MM.1S (cell line): ENCODE data around the gene SUPV3L1.

Source experiments
- DNase-seq: peaks from one replicate; pipeline ENCODE4 v3.0.0-alpha.2; 2015
- H2AFZ ChIP-seq: fragments of 300-600 bp; sonication (generic); 2 replicates; pipeline ENCODE4 v1.6.0; 2016; ENCODE audit warnings: antibody characterized with exemption, low read length
- H3F3A ChIP-seq: fragments of 300-600 bp; sonication (generic); 2 replicates; pipeline ENCODE4 v1.6.1; 2016; ENCODE audit warnings: mild to moderate bottlenecking, antibody characterized with exemption, low read length, moderate library complexity, mixed read lengths; ENCODE audit not compliant: insufficient read depth
- H3K27ac ChIP-seq: fragments of 300-600 bp; sonication (generic); 2 replicates; pipeline ENCODE4 v1.5.1; 2016; ENCODE audit warnings: mild to moderate bottlenecking, low read length
- H3K27me3 ChIP-seq: fragments of 300-600 bp; sonication (generic); replicated peaks from 2 replicates; pipeline ENCODE4 v1.6.0; 2016; ENCODE audit warnings: low read length; ENCODE audit not compliant: insufficient read depth
- H3K36me3 ChIP-seq: fragments of 300-600 bp; sonication (generic); replicated peaks from 2 replicates; pipeline ENCODE4 v1.6.1; 2016; ENCODE audit warnings: mild to moderate bottlenecking, low read length, mixed read lengths; ENCODE audit not compliant: insufficient read depth
- H3K4me1 ChIP-seq: fragments of 300-600 bp; sonication (generic); 2 replicates; pipeline ENCODE4 v1.6.1; 2016; ENCODE audit warnings: low read length, mixed read lengths
- H3K4me2 ChIP-seq: fragments of 300-600 bp; sonication (generic); 2 replicates; pipeline ENCODE4 v1.6.0; 2016; ENCODE audit warnings: low read depth, low read length
- H3K4me3 ChIP-seq: fragments of 300-600 bp; sonication (generic); 2 replicates; pipeline ENCODE4 v1.5.1; 2016; ENCODE audit warnings: low read length, mixed read lengths
- H3K79me2 ChIP-seq: fragments of 300-600 bp; sonication (generic); 2 replicates; pipeline ENCODE4 v1.6.1; 2016; ENCODE audit warnings: mixed run types, low read length, mixed read lengths
- H3K9ac ChIP-seq: fragments of 300-600 bp; sonication (generic); 2 replicates; pipeline ENCODE4 v1.6.1; 2016; ENCODE audit warnings: low read length, mixed read lengths
- H3K9me2 ChIP-seq: fragments of 300-600 bp; sonication (generic); replicated peaks from 2 replicates; pipeline ENCODE4 v1.6.1; 2016; ENCODE audit warnings: mild to moderate bottlenecking, low read length, mixed read lengths; ENCODE audit not compliant: insufficient read depth
- H3K9me3 ChIP-seq: fragments of 300-600 bp; sonication (generic); replicated peaks from 2 replicates; pipeline ENCODE4 v1.6.1; 2016; ENCODE audit warnings: mild to moderate bottlenecking, low read length, mixed read lengths; ENCODE audit not compliant: insufficient read depth
- H4K20me1 ChIP-seq: fragments of 300-600 bp; sonication (generic); 2 replicates; pipeline ENCODE4 v1.6.1; 2016; ENCODE audit warnings: mild to moderate bottlenecking, low read length, moderate library complexity, mixed read lengths; ENCODE audit not compliant: insufficient read depth
- EZH2 ChIP-seq: fragments of 300-600 bp; sonication (generic); optimal IDR thresholded peaks from 2 replicates; pipeline ENCODE3; 2017; ENCODE audit warnings: low read depth, mild to moderate bottlenecking, antibody characterized with exemption, low read length, mixed read lengths
- EZH2phosphoT487 ChIP-seq: fragments of 300-600 bp; sonication (generic); IDR thresholded peaks from 2 replicates; pipeline ENCODE4 v1.6.1; 2018; ENCODE audit warnings: antibody characterized with exemption, low read length
- TF ChIP-seq, protein P1 (sequence below): fragments of 300-600 bp; sonication (generic); IDR thresholded peaks from 2 replicates; pipeline ENCODE4 v1.5.1; 2016; ENCODE audit warnings: antibody characterized with exemption, low read length, mixed read lengths

Gene SUPV3L1

DNA sequence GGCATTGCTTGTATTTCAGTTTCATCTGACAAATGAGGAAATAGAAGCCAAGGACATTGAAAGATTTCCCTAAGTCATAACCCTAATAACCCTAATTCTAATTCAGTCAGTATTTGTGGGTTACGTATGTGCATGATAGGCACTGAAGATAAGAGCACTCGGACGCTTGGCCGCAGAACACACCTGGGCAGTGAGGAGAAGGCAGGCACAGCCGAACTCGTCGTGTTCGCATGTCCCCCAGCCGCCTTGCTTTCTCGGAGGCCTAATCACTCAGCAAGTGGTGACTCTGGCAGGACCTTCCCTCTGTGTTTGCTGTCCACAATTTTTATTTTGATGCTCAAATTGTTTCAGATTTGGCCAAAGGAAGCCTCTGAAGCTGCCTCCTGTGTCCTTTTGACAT, 63.8 kb downstream of the SUPV3L1 start:
- no peaks in the 10 kb centered on the region for H3K9me2 ChIP-seq
- TF ChIP-seq, protein P1, sequence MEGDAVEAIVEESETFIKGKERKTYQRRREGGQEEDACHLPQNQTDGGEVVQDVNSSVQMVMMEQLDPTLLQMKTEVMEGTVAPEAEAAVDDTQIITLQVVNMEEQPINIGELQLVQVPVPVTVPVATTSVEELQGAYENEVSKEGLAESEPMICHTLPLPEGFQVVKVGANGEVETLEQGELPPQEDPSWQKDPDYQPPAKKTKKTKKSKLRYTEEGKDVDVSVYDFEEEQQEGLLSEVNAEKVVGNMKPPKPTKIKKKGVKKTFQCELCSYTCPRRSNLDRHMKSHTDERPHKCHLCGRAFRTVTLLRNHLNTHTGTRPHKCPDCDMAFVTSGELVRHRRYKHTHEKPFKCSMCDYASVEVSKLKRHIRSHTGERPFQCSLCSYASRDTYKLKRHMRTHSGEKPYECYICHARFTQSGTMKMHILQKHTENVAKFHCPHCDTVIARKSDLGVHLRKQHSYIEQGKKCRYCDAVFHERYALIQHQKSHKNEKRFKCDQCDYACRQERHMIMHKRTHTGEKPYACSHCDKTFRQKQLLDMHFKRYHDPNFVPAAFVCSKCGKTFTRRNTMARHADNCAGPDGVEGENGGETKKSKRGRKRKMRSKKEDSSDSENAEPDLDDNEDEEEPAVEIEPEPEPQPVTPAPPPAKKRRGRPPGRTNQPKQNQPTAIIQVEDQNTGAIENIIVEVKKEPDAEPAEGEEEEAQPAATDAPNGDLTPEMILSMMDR: no peak
- TF ChIP-seq EZH2 (no peak), EZH2phosphoT487 (no peak)
- no peaks in the 10 kb centered on the region for H4K20me1 ChIP-seq
- H3K9ac ChIP-seq: no peak overlapping the region
- no peak overlapping the region for H3K4me2 ChIP-seq
- H3K36me3 ChIP-seq: no peaks in the 10 kb centered on the region
- H3F3A ChIP-seq: no peaks in the 10 kb centered on the region
- H3K4me3 ChIP-seq: no peak overlapping the region
- no peak for DNase-seq
- no peaks in the 10 kb centered on the region for H3K4me1 ChIP-seq
- H3K79me2 ChIP-seq: no peaks in the 10 kb centered on the region
- H3K9me3 ChIP-seq: no peaks in the 10 kb centered on the region
- H2AFZ ChIP-seq: no peak overlapping the region
- no peaks in the 10 kb centered on the region for H3K27me3 ChIP-seq
- H3K27ac ChIP-seq: no peak overlapping the region

DNA sequence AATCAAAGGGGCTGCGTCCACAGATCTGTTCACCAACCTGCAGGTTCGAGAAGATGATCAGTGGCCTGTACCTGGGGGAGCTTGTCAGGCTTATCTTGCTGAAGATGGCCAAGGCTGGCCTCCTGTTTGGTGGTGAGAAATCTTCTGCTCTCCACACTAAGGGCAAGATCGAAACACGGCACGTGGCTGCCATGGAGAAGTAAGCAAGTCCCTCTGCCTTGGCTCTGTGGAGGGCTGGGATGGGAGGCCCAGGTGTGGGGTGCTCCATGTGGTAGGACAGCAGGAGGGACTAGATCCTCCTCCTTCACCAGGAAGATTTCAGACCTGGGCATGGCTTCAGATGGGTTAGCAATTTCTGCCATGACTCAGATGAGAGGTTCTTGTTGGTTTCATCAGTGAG, 66.0 kb downstream of the SUPV3L1 start:
- H3K79me2 ChIP-seq: no peaks in the 10 kb centered on the region
- no peaks in the 10 kb centered on the region for H3K9me2 ChIP-seq
- H2AFZ ChIP-seq: no peak overlapping the region
- no peaks in the 10 kb centered on the region for H3K27me3 ChIP-seq
- TF ChIP-seq EZH2phosphoT487 (no peak), EZH2 (no peak)
- TF ChIP-seq, protein P1: no peak
- DNase-seq: no peak
- no peaks in the 10 kb centered on the region for H3K9me3 ChIP-seq
- no peak overlapping the region for H3K9ac ChIP-seq
- H3K36me3 ChIP-seq: no peaks in the 10 kb centered on the region
- no peak overlapping the region for H3K4me3 ChIP-seq
- no peaks in the 10 kb centered on the region for H4K20me1 ChIP-seq
- no peak overlapping the region for H3K27ac ChIP-seq
- no peaks in the 10 kb centered on the region for H3F3A ChIP-seq
- H3K4me1 ChIP-seq: no peaks in the 10 kb centered on the region
- H3K4me2 ChIP-seq: no peak overlapping the region

DNA sequence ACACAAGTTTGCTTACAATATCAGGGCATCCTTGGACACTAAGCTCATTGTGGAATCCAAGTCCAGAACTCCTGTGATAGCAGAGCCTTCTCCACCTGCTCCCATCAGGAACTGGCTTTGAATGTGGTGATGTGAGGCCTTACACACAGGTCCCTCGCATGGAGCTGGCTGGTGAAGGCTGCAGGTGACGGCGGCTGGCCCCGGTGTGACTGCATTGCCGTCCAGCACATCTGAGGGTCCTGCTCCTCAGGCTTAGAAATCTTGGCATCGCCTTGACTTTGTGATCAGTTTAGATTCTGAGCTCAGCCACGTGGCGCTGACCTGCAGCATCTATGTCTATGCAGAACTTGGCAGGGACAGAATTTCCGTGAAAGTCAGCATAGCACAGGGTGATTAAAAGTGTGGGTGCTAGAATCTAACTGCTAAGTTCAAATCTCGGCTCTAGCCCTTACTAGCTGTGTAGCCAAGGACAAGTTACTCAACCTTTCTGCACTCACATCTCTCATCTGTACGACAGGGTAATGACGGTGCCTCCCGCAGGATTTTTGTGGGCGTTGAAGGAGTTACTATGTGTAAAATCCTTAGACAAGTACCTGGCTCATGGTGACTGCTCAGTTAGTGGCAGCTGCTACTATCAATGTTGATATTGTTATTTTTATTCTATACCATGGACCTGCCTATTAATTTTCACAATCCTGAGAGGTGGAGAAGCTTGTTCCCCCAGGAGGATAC, 66.7 kb downstream of the SUPV3L1 start:
- Histone ChIP-seq H3K4me3 (no peak overlapping the region), H3K9ac (no peak overlapping the region), H3F3A (no peaks in the 10 kb centered on the region), H3K27ac (no peak overlapping the region), H3K9me3 (no peaks in the 10 kb centered on the region), H2AFZ (no peak overlapping the region), H3K36me3 (no peaks in the 10 kb centered on the region), H4K20me1 (no peaks in the 10 kb centered on the region), H3K4me2 (no peak overlapping the region), H3K79me2 (no peaks in the 10 kb centered on the region), H3K4me1 (no peaks in the 10 kb centered on the region), H3K27me3 (no peaks in the 10 kb centered on the region), H3K9me2 (no peaks in the 10 kb centered on the region)
- no peak for TF ChIP-seq EZH2phosphoT487
- TF ChIP-seq EZH2: no peak
- TF ChIP-seq, protein P1: no peak
- DNase-seq: no peak
